GM23248 (cell line): ENCODE data around the gene CCDC27. TPM values are rescaled to one million over a fixed set of nuclear protein-coding genes. Genes with fewer than 3 reads are reported as not detected.
A peak's percentile ranks its signal among the peaks of the same experiment; 100 is the strongest.

Experiments
- DNase-seq: peaks from one replicate; pipeline ENCODE4 v3.0.0-alpha.2; 2015
- H2AFZ ChIP-seq: fragments of 200-600 bp; sonication (generic); 2 replicates; pipeline ENCODE4 v1.6.1; 2016; ENCODE audit warnings: antibody characterized with exemption
- H3F3A ChIP-seq: fragments of 200-600 bp; sonication (generic); 2 replicates; pipeline ENCODE4 v1.6.1; 2016; ENCODE audit warnings: mild to moderate bottlenecking, antibody characterized with exemption, mixed run types; ENCODE audit not compliant: insufficient read depth
- H3K27ac ChIP-seq: fragments of 200-600 bp; sonication (generic); 2 replicates; pipeline ENCODE4 v1.5.1; 2016; ENCODE audit warnings: mild to moderate bottlenecking
- H3K27me3 ChIP-seq: fragments of 200-600 bp; sonication (generic); replicated peaks from 2 replicates; pipeline ENCODE4 v1.6.1; 2016; ENCODE audit warnings: mild to moderate bottlenecking; ENCODE audit not compliant: insufficient read depth
- H3K36me3 ChIP-seq: fragments of 200-600 bp; sonication (generic); 2 replicates; pipeline ENCODE4 v1.6.1; 2016; ENCODE audit warnings: low read depth, mild to moderate bottlenecking
- H3K4me1 ChIP-seq: fragments of 200-600 bp; sonication (generic); 2 replicates; pipeline ENCODE4 v1.6.1; 2016; ENCODE audit warnings: mild to moderate bottlenecking; ENCODE audit not compliant: insufficient read depth
- H3K4me2 ChIP-seq: fragments of 200-600 bp; sonication (generic); one replicate; pipeline ENCODE4 v1.6.1; 2016; ENCODE audit warnings: mild to moderate bottlenecking; ENCODE audit not compliant: unreplicated experiment
- H3K4me3 ChIP-seq: fragments of 200-600 bp; sonication (generic); 2 replicates; pipeline ENCODE4 v1.5.1; 2016; ENCODE audit warnings: mild to moderate bottlenecking
- H3K79me2 ChIP-seq: fragments of 200-600 bp; sonication (generic); 2 replicates; pipeline ENCODE4 v1.6.1; 2016; ENCODE audit warnings: mild to moderate bottlenecking; ENCODE audit not compliant: insufficient read depth
- H3K9ac ChIP-seq: fragments of 200-600 bp; sonication (generic); 2 replicates; pipeline ENCODE4 v1.6.1; 2016; ENCODE audit warnings: mild to moderate bottlenecking
- H3K9me2 ChIP-seq: fragments of 200-600 bp; sonication (generic); 2 replicates; pipeline ENCODE4 v1.6.1; 2016; ENCODE audit warnings: mixed run types, mild to moderate bottlenecking, moderate library complexity; ENCODE audit not compliant: insufficient read depth
- H3K9me3 ChIP-seq: fragments of 200-600 bp; sonication (generic); one replicate; pipeline ENCODE4 v1.6.1; 2017; ENCODE audit warnings: low read depth
- H4K20me1 ChIP-seq: fragments of 200-600 bp; sonication (generic); 2 replicates; pipeline ENCODE4 v1.6.0; 2016; ENCODE audit not compliant: insufficient read depth
- EZH2 ChIP-seq: fragments of 200-600 bp; sonication (generic); IDR thresholded peaks from 2 replicates; pipeline ENCODE4 v1.6.1; 2018; ENCODE audit warnings: antibody characterized with exemption, mild to moderate bottlenecking; ENCODE audit not compliant: insufficient read depth, poor library complexity, severe bottlenecking
- EZH2phosphoT487 ChIP-seq: fragments of 200-600 bp; sonication (generic); IDR thresholded peaks from 2 replicates; pipeline ENCODE4 v1.6.1; 2018; ENCODE audit warnings: antibody characterized with exemption, moderate library complexity, mild to moderate bottlenecking, low read depth; ENCODE audit not compliant: insufficient read depth
- WGBS, 2 experiments: methylation state at CpG; one replicate each; pipeline ENCODE4 v1.1.6; 2015 to 2017; ENCODE audit warnings: low lambda C conversion rate in 2 of 2, low coverage in 1 of 2; ENCODE audit errors: missing lambda C conversion rate in 2 of 2; 5-methylcytosine and 5-hydroxymethylcytosine counted together
- in situ Hi-C: fragments of 300-500 bp; cut with MboI; formaldehyde crosslinking; loops from 2 replicates; pipeline ENCODE4 v1.15.0; 2020
- polyA plus RNA-seq: library from polyadenylated mRNA; unstranded; fragments of >200 nt; fragmentation: Nextera tagmentation; extraction: Ambion mirVana; gene quantifications from 2 replicates; pipeline ENCODE4 v1.2.1, GENCODE V29; 2016
- total RNA-seq: library from RNA; depleted of rRNA; stranded (reverse); fragments of >200 nt; shearing (Covaris generic); gene quantifications from 2 replicates; pipeline ENCODE4 v1.2.3, GENCODE V29; 2014

Gene CCDC27
- total and polyA plus RNA-seq, 2 experiments from 2014 or later: not detected

GRCh38 chr1:3772715-3773571, 20.7 kb downstream of the CCDC27 start, which contains the start of gene SMIM1:
Gene SMIM1 (plus strand): TSS chr1:3772749. CDS start chr1:3775374, 2,625 bp downstream.
- Histone ChIP-seq H3K9ac (no peak within 1 kb of the TSS), H3K9me2 (no peaks in the 10 kb centered on the region), H3K4me1 (no peaks in the 10 kb centered on the region), H3F3A (peaks cover 4% of the 10 kb centered on the region; the same call in 1 of the 2 replicates), H3K4me3 (peak within 1 kb of the TSS; percentile 59), H3K4me2 (peak within 1 kb of the TSS; percentile 42), H4K20me1 (no peaks in the 10 kb centered on the region), H3K27ac (no peak within 1 kb of the TSS), H3K9me3 (no peaks in the 10 kb centered on the region), H3K27me3 (0 out of 2 replicates have a peak, but pooled peaks cover 3% of the 10 kb centered on the region), H3K36me3 (no peaks in the 10 kb centered on the region), H3K79me2 (no peaks in the 10 kb centered on the region), H2AFZ (peak within 1 kb of the TSS; percentile 67; the same call in 1 of the 2 replicates)
- DNase-seq: no peak
- in situ Hi-C loops: no loop called here
- TF ChIP-seq EZH2phosphoT487 (no peak), EZH2 (no peak)
- 29 to 47% methylated on average over 27 to 53 of the region's 55 CpGs for WGBS, 2 experiments

- Histone ChIP-seq H3K27me3 (0 out of 2 replicates have a peak, but pooled peaks cover 3% of the 10 kb centered on the region), H2AFZ (no peak overlapping the region), H3K4me1 (no peaks in the 10 kb centered on the region), H3K4me2 (no peak overlapping the region), H3K9me2 (no peaks in the 10 kb centered on the region), H3K36me3 (no peaks in the 10 kb centered on the region), H3F3A (peaks cover 4% of the 10 kb centered on the region; the same call in 1 of the 2 replicates), H3K4me3 (no peak overlapping the region), H4K20me1 (no peaks in the 10 kb centered on the region), H3K9ac (no peak overlapping the region), H3K79me2 (no peaks in the 10 kb centered on the region), H3K9me3 (no peaks in the 10 kb centered on the region), H3K27ac (no peak overlapping the region)
- in situ Hi-C loops: no loop called here
- 62 to 63% methylated on average over 15 to 16 of the region's 16 CpGs for WGBS, 2 experiments
- peak; percentile 24 for DNase-seq
- no peak for TF ChIP-seq EZH2
Measured at GRCh38 chr1:3773572-3774275, 21.5 kb downstream of the CCDC27 start.

- Histone ChIP-seq H3K4me1 (no peaks in the 10 kb centered on the region), H3K9ac (no peak overlapping the region), H2AFZ (no peak overlapping the region), H3K4me3 (no peak overlapping the region), H3F3A (peaks cover 4% of the 10 kb centered on the region; the same call in 1 of the 2 replicates), H3K4me2 (no peak overlapping the region), H3K79me2 (no peaks in the 10 kb centered on the region), H3K27me3 (0 out of 2 replicates have a peak, but pooled peaks cover 3% of the 10 kb centered on the region), H4K20me1 (no peaks in the 10 kb centered on the region), H3K9me2 (no peaks in the 10 kb centered on the region), H3K9me3 (no peaks in the 10 kb centered on the region), H3K36me3 (no peaks in the 10 kb centered on the region), H3K27ac (no peak overlapping the region)
- no peak for TF ChIP-seq EZH2phosphoT487
- TF ChIP-seq EZH2: no peak
- DNase-seq: no peak
- in situ Hi-C loops: no loop called here
- WGBS, 2 experiments: 86 to 92% methylated on average over 10 to 19 of the region's 19 CpGs
Measured at GRCh38 chr1:3774276-3774945, 22.2 kb downstream of the CCDC27 start.

- Histone ChIP-seq H3K36me3 (0 out of 2 replicates have a peak, but pooled peaks cover 3% of the 10 kb centered on the region), H3K27ac (no peak overlapping the region)
- TF ChIP-seq EZH2phosphoT487 (no peak), EZH2 (no peak)
Measured at GRCh38 chr1:3774946-3775489, 22.8 kb downstream of the CCDC27 start.

More at GRCh38 chr1:3774946-3775489, 22.8 kb downstream of the CCDC27 start:
- Histone ChIP-seq H4K20me1 (no peaks in the 10 kb centered on the region), H3K9ac (no peak overlapping the region), H2AFZ (no peak overlapping the region), H3K27me3 (0 out of 2 replicates have a peak, but pooled peaks cover 3% of the 10 kb centered on the region), H3K79me2 (no peaks in the 10 kb centered on the region), H3K9me3 (no peaks in the 10 kb centered on the region), H3K4me3 (no peak overlapping the region), H3K9me2 (no peaks in the 10 kb centered on the region), H3K4me2 (no peak overlapping the region), H3F3A (peaks cover 4% of the 10 kb centered on the region; the same call in 1 of the 2 replicates), H3K4me1 (no peaks in the 10 kb centered on the region)
- in situ Hi-C loops: no loop called here
- 67 to 71% methylated on average over 17 of the region's 17 CpGs for WGBS, 2 experiments
- DNase-seq: peak; percentile 24
